Vagina (tissue), 2 donors: Measurements from ENCODE around the gene PIK3C2B. TPM values are rescaled to one million over a fixed set of nuclear protein-coding genes. Genes with fewer than 3 reads are reported as not detected.

Experiments used
- DNase-seq, 2 donors: peaks; one replicate each; pipeline ENCODE4 v3.0.0-alpha.2; 2017; ENCODE audit errors: extremely low spot score in 2 of 2
- H3K27ac ChIP-seq: fragments of 200-600 bp; sonication (generic); one replicate; pipeline ENCODE4 v1.5.1; 2019
- H3K27me3 ChIP-seq: fragments of 200-600 bp; sonication (generic); one replicate; pipeline ENCODE4 v1.5.1; 2019
- H3K36me3 ChIP-seq, 2 donors: fragments of 200-600 bp; sonication (generic); one replicate each; pipeline ENCODE4 v1.5.1; 2017 to 2019
- H3K4me1 ChIP-seq: fragments of 200-600 bp; sonication (generic); one replicate; pipeline ENCODE4 v1.5.1; 2019
- H3K4me3 ChIP-seq, 2 donors: fragments of 200-600 bp; sonication (generic); 1 replicate in 1 of 2; 2 replicates in 1 of 2; pipeline ENCODE4 v1.5.1; 2016 to 2019
- H3K9me3 ChIP-seq: fragments of 200-600 bp; sonication (generic); one replicate; pipeline ENCODE4 v1.5.1; 2019
- POLR2A ChIP-seq, 2 donors: fragments of 450-650 bp; IDR thresholded peaks; one replicate each; pipeline ENCODE4 v1.6.1; 2017; ENCODE audit warnings: antibody characterized with exemption in 2 of 2, mild to moderate bottlenecking in 2 of 2, moderate library complexity in 2 of 2
- POLR2AphosphoS5 ChIP-seq, 2 donors: sonication (generic); formaldehyde crosslinking; IDR thresholded peaks; one replicate each; pipeline ENCODE4 v1.9.0; 2017; ENCODE audit warnings: antibody characterized with exemption in 2 of 2, mild to moderate bottlenecking in 2 of 2, low read depth in 1 of 2; ENCODE audit not compliant: insufficient read depth in 1 of 2
- intact Hi-C: fragments of 100-400 bp; cut with DNase I; formaldehyde crosslinking; loops from one replicate; pipeline ENCODE4 v1.15.1; 2023
- total RNA-seq: library from RNA; depleted of rRNA; stranded (reverse); fragments of >200 nt; gene quantifications from one replicate; pipeline ENCODE4 v1.2.3, GENCODE V29; 2016
- TF ChIP-seq, protein P1 (sequence below), 3 experiments: fragments of 450-650 bp in 2 of 3; fragments of 200-600 bp in 1 of 3; sonication (generic) in 1 of 3; IDR thresholded peaks; one replicate each; pipeline ENCODE4 v1.5.1; 2017 to 2019; ENCODE audit warnings: antibody characterized with exemption in 3 of 3, mild to moderate bottlenecking in 2 of 3, moderate library complexity in 2 of 3

The PIK3C2B gene
- total RNA-seq, 1 donor from 2014 or later = 52.1 TPM

DNA sequence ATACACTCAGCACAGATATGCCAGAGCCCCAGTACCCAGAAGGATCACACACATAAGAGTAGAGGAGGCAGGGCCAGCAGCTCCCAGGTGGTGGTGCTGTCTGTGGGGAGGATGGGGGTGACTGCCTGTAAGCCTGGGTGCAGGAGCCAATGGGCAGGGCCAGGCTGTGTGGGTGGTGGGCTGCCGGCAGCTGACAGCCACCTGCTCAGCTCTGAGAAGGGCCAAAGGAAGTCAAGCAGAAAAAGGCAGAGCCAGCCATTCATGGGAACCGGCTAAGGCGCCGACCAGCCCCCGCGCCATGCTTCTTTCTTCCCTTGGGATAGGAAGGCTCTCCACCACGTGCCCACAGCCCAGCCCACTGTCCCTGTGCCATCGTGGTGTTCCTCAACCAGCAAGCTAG lies 14.1 kb downstream of the PIK3C2B start:
- no peak for DNase-seq
- intact Hi-C loops = no loop called here
- Histone ChIP-seq H3K9me3 (no peaks in the 10 kb centered on the region), H3K4me1 (peaks cover 82% of the 10 kb centered on the region), H3K4me3 (no peak overlapping the region), H3K36me3 (no peaks in the 10 kb centered on the region), H3K27me3 (no peaks in the 10 kb centered on the region), H3K27ac (no peak overlapping the region)
- TF ChIP-seq, protein P1, sequence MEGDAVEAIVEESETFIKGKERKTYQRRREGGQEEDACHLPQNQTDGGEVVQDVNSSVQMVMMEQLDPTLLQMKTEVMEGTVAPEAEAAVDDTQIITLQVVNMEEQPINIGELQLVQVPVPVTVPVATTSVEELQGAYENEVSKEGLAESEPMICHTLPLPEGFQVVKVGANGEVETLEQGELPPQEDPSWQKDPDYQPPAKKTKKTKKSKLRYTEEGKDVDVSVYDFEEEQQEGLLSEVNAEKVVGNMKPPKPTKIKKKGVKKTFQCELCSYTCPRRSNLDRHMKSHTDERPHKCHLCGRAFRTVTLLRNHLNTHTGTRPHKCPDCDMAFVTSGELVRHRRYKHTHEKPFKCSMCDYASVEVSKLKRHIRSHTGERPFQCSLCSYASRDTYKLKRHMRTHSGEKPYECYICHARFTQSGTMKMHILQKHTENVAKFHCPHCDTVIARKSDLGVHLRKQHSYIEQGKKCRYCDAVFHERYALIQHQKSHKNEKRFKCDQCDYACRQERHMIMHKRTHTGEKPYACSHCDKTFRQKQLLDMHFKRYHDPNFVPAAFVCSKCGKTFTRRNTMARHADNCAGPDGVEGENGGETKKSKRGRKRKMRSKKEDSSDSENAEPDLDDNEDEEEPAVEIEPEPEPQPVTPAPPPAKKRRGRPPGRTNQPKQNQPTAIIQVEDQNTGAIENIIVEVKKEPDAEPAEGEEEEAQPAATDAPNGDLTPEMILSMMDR (IDR thresholded peaks at IDR 0.05) = no peak
- TF ChIP-seq POLR2A (IDR thresholded peaks at IDR 0.05) = no peak
- no peak for TF ChIP-seq POLR2AphosphoS5 (IDR thresholded peaks at IDR 0.05; ENCODE audit: insufficient read depth in 1 of 2, low read depth in 1 of 2)

DNA sequence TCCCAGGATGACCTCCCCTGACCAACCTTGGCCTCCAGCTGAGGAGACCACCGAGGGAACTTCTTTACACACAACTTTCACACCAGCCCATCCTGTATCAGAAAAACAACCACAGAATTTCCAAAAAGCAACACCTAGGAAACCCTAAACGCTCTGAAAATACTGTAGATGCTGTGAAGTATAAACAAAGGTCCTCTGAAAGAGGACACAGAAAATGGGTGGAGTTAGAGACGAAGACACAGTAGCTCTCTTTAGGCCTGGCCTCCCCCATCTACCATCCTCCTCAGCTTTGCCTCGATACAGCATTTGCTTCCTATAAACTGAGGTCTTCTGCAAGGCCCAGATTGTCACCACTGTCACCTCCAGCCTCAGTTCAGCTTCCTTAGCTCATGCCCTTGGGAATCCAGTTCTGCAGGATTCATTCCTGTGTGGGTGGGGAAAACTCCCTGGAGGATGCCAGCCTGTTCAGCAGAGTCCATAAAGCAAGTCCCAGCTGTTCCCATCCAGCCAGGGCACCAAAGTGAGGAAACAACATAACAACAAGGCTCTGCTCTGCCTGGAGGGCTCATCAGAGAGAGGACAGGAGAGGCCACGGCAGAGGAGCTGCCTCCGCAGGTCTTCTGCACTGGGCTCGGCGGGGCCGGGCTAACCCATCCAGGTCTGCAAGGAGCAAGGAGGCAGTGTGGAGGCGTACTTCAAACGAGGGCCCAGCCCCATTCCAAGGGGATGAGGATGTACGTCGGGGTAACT lies 15.0 kb downstream of the PIK3C2B start:
- H3K27me3 ChIP-seq = no peaks in the 10 kb centered on the region
- peak overlapping the region; percentile 13 for H3K27ac ChIP-seq
- H3K9me3 ChIP-seq = no peaks in the 10 kb centered on the region
- peak in 1 of 2 donors; percentile 37 for TF ChIP-seq POLR2AphosphoS5 (IDR thresholded peaks at IDR 0.05; ENCODE audit: insufficient read depth in 1 of 2, low read depth in 1 of 2)
- TF ChIP-seq, protein P1 (IDR thresholded peaks at IDR 0.05) = no peak
- no peak for DNase-seq
- H3K4me3 ChIP-seq = no peak overlapping the region
- H3K4me1 ChIP-seq = peaks cover 82% of the 10 kb centered on the region
- intact Hi-C loops = no loop called here
- no peaks in the 10 kb centered on the region for H3K36me3 ChIP-seq

DNA sequence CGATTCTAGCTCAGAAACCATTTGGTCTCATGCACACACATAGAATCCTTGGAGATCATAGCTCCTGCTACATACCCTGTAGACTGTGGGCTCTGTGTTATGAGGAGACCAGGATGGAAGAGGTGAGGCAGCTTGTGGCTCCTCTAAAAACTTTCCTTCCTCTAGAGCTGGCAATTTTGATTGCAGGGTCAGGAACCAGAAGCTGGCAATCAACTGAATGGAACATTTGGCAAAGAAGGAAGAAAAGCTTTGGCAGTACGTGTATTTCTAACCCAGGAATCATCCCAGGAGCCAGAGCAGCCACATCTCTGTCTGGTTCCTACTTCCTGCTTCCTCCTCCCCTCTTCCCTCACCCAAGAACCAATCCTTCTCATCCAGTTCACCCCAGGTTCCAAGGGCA lies 15.7 kb downstream of the PIK3C2B start:
- peaks cover 77% of the 10 kb centered on the region for H3K4me1 ChIP-seq
- H3K9me3 ChIP-seq = no peaks in the 10 kb centered on the region
- H3K4me3 ChIP-seq = no peak overlapping the region
- intact Hi-C loops = no loop called here
- TF ChIP-seq POLR2AphosphoS5 (IDR thresholded peaks at IDR 0.05; ENCODE audit: insufficient read depth in 1 of 2, low read depth in 1 of 2) = no peak
- TF ChIP-seq POLR2A (IDR thresholded peaks at IDR 0.05) = no peak
- TF ChIP-seq, protein P1 (IDR thresholded peaks at IDR 0.05) = no peak
- no peak for DNase-seq
- H3K27me3 ChIP-seq = no peaks in the 10 kb centered on the region
- peak overlapping the region; percentile 13 for H3K27ac ChIP-seq
- no peaks in the 10 kb centered on the region for H3K36me3 ChIP-seq

DNA sequence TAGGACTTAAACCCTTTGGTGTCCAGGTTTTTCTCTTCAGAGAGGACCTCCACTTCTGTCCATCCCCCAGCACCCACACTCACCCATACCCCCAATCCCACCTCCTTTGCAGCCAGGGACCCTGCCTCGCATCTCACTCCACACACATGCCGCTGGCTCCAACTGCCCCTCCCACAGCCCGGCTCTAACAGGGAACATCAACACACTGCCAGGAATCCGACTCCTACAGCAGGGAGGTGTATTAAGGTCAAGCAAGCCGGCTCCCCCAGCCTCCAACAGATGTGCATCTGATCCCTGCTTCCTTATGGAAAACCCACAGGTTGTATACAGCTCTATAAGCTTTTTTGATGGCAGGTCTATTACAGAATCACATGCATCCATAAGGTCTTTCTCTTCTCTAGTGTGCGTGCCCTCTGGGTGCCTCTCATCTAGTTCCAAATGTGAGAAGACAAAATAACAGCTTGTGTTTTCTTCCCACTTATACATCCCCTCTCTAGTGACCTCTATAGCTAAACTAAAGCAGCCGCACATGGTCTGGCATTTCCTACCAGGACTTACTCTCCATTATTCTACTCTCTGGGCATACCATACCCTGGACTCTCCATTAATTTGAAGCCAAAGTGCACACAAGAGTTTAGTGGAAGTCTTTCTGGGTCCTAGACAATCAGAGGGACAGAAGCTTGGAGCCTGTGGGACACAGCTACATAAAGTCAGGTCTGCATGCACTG lies 16.3 kb downstream of the PIK3C2B start:
- Histone ChIP-seq H3K27me3 (no peaks in the 10 kb centered on the region), H3K9me3 (no peaks in the 10 kb centered on the region), H3K36me3 (no peaks in the 10 kb centered on the region), H3K4me1 (peaks cover 73% of the 10 kb centered on the region), H3K27ac (no peak overlapping the region), H3K4me3 (no peak overlapping the region)
- intact Hi-C loops = no loop called here
- DNase-seq = no peak
- no peak for TF ChIP-seq POLR2A (IDR thresholded peaks at IDR 0.05)
- TF ChIP-seq, protein P1 (IDR thresholded peaks at IDR 0.05) = no peak
- TF ChIP-seq POLR2AphosphoS5 (IDR thresholded peaks at IDR 0.05; ENCODE audit: insufficient read depth in 1 of 2, low read depth in 1 of 2) = no peak
